ENCODE measurements around the gene USP17L15.
"Not testable (repeated sequence)": the region's sequence is repeated elsewhere in the genome, so short reads cannot be mapped to it uniquely, and the experiment has no call there.

USP17L15 gene, protein sequence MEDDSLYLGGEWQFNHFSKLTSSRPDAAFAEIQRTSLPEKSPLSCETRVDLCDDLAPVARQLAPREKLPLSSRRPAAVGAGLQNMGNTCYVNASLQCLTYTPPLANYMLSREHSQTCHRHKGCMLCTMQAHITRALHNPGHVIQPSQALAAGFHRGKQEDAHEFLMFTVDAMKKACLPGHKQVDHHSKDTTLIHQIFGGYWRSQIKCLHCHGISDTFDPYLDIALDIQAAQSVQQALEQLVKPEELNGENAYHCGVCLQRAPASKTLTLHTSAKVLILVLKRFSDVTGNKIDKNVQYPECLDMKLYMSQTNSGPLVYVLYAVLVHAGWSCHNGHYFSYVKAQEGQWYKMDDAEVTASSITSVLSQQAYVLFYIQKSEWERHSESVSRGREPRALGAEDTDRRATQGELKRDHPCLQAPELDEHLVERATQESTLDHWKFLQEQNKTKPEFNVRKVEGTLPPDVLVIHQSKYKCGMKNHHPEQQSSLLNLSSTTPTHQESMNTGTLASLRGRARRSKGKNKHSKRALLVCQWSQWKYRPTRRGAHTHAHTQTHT

DNA sequence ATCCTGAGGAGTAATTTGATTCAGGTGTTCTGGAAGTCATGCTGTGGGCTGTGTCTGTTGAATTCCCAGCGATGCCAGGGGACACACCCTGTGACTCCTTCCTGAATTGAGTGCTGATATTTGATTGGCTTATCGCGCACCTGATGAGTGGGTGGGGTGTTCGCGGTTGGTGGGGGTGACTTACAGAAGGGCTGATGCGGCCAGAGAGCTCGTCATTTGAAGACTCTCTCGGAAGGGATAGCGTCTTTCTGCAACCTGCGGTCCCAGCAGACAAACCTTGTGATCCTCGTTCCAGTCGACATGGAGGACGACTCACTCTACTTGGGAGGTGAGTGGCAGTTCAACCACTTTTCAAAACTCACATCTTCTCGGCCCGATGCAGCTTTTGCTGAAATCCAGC, at the start of gene USP17L15:
TSS of gene USP17L15 (plus strand) at position 301 of the 400 bp plus-strand sequence. CDS start at position 301, 0 bp downstream.
- not testable (repeated sequence) for DNase-seq (ENCODE audit: low read depth, low spot score)

DNA sequence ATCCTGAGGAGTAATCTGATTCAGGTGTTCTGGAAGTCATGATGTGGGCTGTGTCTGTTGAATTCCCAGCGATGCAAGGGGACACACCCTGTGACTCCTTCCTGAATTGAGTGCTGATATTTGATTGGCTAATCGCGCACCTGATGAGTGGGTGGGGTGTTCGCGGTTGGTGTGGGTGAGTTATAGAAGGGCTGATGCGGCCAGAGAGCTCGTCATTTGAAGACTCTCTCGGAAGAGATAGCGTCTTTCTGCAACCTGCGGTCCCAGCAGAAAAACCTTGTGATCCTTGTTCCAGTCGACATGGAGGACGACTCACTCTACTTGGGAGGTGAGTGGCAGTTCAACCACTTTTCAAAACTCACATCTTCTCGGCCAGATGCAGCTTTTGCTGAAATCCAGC, 23.8 kb upstream of the USP17L15 start, which contains the start of gene USP17L10:
TSS of gene USP17L10 (plus strand) at position 301 of the 400 bp plus-strand sequence. CDS start at position 301, 0 bp downstream.
- not testable (repeated sequence) for DNase-seq (ENCODE audit: low read depth, low spot score)

DNA sequence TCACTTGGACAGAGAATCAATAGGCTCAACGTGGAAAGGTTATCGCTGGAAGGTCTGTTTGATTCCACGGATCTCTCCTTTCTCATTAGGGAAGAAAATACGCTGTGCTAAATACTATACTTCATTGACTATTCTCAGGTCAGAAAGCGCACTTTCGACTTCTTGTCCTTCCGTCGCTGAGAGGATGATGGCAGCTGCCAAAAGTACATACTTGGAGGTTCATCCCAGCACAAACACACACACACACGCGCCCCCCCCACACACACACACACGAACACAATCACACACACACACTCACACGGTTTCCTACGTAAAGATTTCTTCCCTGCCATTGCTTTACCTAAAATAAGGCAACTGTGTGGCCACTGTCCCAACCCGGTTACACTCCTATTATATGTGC, 19.5 kb upstream of the USP17L15 start:
- not testable (repeated sequence) for DNase-seq (ENCODE audit: low read depth, low spot score)

DNA sequence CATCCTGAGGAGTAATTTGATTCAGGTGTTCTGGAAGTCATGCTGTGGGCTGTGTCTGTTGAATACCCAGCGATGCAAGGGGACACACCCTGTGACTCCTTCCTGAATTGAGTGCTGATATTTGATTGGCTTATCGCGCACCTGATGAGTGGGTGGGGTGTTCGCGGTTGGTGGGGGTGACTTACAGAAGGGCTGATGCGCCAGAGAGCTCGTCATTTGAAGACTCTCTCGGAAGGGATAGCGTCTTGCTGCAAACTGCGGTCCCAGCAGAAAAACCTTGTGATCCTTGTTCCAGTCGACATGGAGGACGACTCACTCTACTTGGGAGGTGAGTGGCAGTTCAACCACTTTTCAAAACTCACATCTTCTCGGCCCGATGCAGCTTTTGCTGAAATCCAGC, 19.1 kb upstream of the USP17L15 start, which contains the start of gene USP17L11:
TSS of gene USP17L11 (plus strand) at position 301 of the 400 bp plus-strand sequence. CDS start at position 301, 0 bp downstream.
- not testable (repeated sequence) for DNase-seq (ENCODE audit: low read depth, low spot score)

DNA sequence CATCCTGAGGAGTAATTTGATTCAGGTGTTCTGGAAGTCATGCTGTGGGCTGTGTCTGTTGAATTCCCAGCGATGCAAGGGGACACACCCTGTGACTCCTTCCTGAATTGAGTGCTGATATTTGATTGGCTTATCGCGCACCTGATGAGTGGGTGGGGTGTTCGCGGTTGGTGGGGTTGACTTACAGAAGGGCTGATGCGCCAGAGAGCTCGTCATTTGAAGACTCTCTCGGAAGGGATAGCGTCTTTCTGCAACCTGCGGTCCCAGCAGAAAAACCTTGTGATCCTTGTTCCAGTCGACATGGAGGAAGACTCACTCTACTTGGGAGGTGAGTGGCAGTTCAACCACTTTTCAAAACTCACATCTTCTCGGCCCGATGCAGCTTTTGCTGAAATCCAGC, 14.3 kb upstream of the USP17L15 start, which contains the start of gene USP17L12:
TSS of gene USP17L12 (plus strand) at position 301 of the 400 bp plus-strand sequence. CDS start at position 301, 0 bp downstream.
- DNase-seq (ENCODE audit: low read depth, low spot score): not testable (repeated sequence)

DNA sequence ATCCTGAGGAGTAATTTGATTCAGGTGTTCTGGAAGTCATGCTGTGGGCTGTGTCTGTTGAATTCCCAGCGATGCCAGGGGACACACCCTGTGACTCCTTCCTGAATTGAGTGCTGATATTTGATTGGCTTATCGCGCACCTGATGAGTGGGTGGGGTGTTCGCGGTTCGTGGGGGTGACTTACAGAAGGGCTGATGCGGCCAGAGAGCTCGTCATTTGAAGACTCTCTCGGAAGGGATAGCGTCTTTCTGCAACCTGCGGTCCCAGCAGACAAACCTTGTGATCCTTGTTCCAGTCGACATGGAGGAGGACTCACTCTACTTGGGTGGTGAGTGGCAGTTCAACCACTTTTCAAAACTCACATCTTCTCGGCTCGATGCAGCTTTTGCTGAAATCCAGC, 9.6 kb upstream of the USP17L15 start, which contains the start of gene USP17L13:
TSS of gene USP17L13 (plus strand) at position 301 of the 400 bp plus-strand sequence. CDS start at position 301, 0 bp downstream.
- not testable (repeated sequence) for DNase-seq (ENCODE audit: low read depth, low spot score)

DNA sequence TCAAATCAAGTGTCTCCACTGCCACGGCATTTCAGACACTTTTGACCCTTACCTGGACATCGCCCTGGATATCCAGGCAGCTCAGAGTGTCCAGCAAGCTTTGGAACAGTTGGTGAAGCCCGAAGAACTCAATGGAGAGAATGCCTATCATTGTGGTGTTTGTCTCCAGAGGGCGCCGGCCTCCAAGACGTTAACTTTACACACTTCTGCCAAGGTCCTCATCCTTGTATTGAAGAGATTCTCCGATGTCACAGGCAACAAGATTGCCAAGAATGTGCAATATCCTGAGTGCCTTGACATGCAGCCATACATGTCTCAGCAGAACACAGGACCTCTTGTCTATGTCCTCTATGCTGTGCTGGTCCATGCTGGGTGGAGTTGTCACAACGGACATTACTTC, 3.9 kb upstream of the USP17L15 start:
- not testable (repeated sequence) for DNase-seq (ENCODE audit: low read depth, low spot score)

DNA sequence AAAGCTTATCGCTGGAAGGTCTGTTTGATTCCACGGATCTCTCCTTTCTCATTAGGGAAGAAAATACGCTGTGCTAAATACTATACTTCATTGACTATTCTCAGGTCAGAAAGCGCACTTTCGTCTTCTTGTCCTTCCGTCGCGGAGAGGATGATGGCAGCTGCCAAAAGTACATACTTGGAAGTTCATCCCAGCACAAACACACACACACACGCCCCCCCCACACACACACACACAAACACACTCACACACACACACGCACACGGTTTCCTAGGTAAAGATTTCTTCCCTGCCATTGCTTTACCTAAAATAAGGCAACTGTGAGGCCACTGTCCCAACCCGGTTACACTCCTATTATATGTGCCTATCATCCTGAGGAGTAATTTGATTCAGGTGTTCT, 4.3 kb downstream of the USP17L15 start:
- not testable (repeated sequence) for DNase-seq (ENCODE audit: low read depth, low spot score)

DNA sequence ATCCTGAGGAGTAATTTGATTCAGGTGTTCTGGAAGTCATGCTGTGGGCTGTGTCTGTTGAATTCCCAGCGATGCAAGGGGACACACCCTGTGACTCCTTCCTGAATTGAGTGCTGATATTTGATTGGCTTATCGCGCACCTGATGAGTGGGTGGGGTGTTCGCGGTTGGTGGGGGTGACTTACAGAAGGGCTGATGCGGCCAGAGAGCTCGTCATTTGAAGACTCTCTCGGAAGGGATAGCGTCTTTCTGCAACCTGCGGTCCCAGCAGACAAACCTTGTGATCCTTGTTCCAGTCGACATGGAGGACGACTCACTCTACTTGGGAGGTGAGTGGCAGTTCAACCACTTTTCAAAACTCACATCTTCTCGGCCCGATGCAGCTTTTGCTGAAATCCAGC, 9.4 kb downstream of the USP17L15 start, which contains the start of gene USP17L17:
TSS of gene USP17L17 (plus strand) at position 301 of the 400 bp plus-strand sequence. CDS start at position 301, 0 bp downstream.
- DNase-seq (ENCODE audit: low read depth, low spot score): not testable (repeated sequence)

DNA sequence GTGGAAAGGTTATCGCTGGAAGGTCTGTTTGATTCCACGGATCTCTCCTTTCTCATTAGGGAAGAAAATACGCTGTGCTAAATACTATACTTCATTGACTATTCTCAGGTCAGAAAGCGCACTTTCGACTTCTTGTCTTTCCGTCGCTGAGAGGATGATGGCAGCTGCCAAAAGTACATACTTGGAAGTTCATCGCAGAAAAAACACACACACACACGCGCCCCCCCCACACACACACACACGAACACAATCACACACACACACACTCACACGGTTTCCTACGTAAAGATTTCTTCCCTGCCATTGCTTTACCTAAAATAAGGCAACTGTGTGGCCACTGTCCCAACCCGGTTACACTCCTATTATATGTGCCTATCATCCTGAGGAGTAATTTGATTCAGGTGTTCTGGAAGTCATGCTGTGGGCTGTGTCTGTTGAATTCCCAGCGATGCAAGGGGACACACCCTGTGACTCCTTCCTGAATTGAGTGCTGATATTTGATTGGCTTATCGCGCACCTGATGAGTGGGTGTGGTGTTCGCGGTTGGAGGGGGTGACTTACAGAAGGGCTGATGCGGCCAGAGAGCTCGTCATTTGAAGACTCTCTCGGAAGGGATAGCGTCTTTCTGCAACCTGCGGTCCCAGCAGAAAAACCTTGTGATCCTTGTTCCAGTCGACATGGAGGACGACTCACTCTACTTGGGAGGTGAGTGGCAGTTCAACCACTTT, 13.9 kb downstream of the USP17L15 start, which contains the start of gene USP17L18:
TSS of gene USP17L18 (plus strand) at position 678 of the 728 bp plus-strand sequence. CDS start at position 678, 0 bp downstream.
- DNase-seq (ENCODE audit: low read depth, low spot score): not testable (repeated sequence)

DNA sequence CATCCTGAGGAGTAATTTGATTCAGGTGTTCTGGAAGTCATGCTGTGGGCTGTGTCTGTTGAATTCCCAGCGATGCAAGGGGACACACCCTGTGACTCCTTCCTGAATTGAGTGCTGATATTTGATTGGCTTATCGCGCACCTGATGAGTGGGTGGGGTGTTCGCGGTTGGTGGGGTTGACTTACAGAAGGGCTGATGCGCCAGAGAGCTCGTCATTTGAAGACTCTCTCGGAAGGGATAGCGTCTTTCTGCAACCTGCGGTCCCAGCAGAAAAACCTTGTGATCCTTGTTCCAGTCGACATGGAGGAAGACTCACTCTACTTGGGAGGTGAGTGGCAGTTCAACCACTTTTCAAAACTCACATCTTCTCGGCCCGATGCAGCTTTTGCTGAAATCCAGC, 18.9 kb downstream of the USP17L15 start, which contains the start of gene USP17L19:
TSS of gene USP17L19 (plus strand) at position 301 of the 400 bp plus-strand sequence. CDS start at position 301, 0 bp downstream.
- DNase-seq (ENCODE audit: low read depth, low spot score): not testable (repeated sequence)

DNA sequence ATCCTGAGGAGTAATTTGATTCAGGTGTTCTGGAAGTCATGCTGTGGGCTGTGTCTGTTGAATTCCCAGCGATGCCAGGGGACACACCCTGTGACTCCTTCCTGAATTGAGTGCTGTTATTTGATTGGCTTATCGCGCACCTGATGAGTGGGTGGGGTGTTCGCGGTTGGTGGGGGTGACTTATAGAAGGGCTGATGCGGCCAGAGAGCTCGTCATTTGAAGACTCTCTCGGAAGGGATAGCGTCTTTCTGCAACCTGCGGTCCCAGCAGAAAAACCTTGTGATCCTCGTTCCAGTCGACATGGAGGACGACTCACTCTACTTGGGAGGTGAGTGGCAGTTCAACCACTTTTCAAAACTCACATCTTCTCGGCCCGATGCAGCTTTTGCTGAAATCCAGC, 23.6 kb downstream of the USP17L15 start, which contains the start of gene USP17L20:
TSS of gene USP17L20 (plus strand) at position 301 of the 400 bp plus-strand sequence. CDS start at position 301, 0 bp downstream.
- DNase-seq (ENCODE audit: low read depth, low spot score): not testable (repeated sequence)

DNA sequence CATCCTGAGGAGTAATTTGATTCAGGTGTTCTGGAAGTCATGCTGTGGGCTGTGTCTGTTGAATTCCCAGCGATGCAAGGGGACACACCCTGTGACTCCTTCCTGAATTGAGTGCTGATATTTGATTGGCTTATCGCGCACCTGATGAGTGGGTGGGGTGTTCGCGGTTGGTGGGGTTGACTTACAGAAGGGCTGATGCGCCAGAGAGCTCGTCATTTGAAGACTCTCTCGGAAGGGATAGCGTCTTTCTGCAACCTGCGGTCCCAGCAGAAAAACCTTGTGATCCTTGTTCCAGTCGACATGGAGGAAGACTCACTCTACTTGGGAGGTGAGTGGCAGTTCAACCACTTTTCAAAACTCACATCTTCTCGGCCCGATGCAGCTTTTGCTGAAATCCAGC, 28.4 kb downstream of the USP17L15 start, which contains the start of gene USP17L21:
TSS of gene USP17L21 (plus strand) at position 301 of the 400 bp plus-strand sequence. CDS start at position 301, 0 bp downstream.
- not testable (repeated sequence) for DNase-seq (ENCODE audit: low read depth, low spot score)

DNA sequence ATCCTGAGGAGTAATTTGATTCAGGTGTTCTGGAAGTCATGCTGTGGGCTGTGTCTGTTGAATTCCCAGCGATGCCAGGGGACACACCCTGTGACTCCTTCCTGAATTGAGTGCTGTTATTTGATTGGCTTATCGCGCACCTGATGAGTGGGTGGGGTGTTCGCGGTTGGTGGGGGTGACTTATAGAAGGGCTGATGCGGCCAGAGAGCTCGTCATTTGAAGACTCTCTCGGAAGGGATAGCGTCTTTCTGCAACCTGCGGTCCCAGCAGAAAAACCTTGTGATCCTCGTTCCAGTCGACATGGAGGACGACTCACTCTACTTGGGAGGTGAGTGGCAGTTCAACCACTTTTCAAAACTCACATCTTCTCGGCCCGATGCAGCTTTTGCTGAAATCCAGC, 33.1 kb downstream of the USP17L15 start, which contains the start of gene USP17L22:
TSS of gene USP17L22 (plus strand) at position 301 of the 400 bp plus-strand sequence. CDS start at position 301, 0 bp downstream.
- not testable (repeated sequence) for DNase-seq (ENCODE audit: low read depth, low spot score)

DNA sequence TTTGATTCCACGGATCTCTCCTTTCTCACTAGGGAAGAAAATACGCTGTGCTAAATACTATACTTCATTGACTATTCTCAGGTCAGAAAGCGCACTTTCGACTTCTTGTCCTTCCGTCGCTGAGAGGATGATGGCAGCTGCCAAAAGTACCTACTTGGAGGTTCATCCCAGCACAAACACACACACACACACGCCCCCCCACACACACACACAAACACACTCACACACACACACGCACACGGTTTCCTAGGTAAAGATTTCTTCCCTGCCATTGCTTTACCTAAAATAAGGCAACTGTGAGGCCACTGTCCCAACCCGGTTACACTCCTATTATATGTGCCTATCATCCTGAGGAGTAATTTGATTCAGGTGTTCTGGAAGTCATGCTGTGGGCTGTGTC, 37.5 kb downstream of the USP17L15 start:
- not testable (repeated sequence) for DNase-seq (ENCODE audit: low read depth, low spot score)
